ENCODE data around the gene KIF16B. TPM values are rescaled to one million over a fixed set of nuclear protein-coding genes. Genes with fewer than 3 reads are reported as not detected.

Gene KIF16B
- total RNA-seq, 2 experiments from 2014 or later: 8.8 to 8.9 TPM

DNA sequence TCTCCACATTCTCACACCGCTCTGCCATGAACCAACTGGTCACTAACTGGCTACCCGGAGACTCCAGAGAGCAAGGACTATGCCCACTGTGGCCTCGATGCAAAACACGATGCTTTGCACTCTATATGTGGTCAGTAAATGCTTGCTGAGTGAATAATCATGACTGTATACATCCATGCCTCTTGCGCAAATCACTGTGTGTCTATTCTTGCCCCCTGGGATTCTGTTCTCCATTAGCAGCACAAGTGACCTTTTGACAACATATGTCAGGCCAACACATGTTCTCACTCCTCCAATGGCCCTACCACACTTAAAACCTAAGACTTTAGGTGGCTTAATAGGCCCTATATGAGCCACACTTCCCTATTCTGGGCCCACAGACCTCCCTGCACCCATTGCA lies 16.9 kb downstream of the KIF16B start:
- Mint-ChIP-seq H3K36me3 (ENCODE audit: low read depth) (peaks cover 3% of the 10 kb centered on the region), H3K4me3 (no peak overlapping the region), H3K27me3 (no peaks in the 10 kb centered on the region), H3K9me3 (no peaks in the 10 kb centered on the region), H3K27ac (no peak overlapping the region), H3K4me1 (no peaks in the 10 kb centered on the region)
- CTCF ChIA-PET: no interaction called here
- POLR2A ChIA-PET: no interaction called here
- no peak for DNase-seq

DNA sequence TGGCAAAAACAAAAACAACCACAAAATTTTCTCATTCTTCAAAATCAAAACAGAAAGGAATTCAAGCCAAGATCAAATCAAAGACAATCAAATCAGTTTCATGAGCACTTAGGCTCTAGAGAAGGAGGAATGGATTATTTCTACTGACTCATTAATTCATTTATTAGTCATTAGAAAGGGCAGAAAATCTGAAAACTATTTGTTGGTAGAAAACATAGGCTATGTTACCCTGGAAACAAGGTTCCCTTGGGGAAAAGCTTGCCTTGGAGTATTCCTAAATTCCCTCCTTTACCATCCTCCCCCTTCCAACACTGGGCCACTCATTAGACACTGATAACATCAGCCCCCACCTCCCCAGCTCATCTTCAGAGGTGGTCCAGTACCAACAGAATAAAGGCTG lies 17.5 kb downstream of the KIF16B start:
- H3K9me3 Mint-ChIP-seq: no peaks in the 10 kb centered on the region
- ChIA-PET CTCF (no interaction called here), POLR2A (no interaction called here)
- no peaks in the 10 kb centered on the region for H3K4me1 Mint-ChIP-seq
- DNase-seq: no peak
- H3K4me3 Mint-ChIP-seq: no peak overlapping the region
- H3K36me3 Mint-ChIP-seq (ENCODE audit: low read depth): peaks cover 3% of the 10 kb centered on the region
- H3K27ac Mint-ChIP-seq: no peak overlapping the region
- H3K27me3 Mint-ChIP-seq: no peaks in the 10 kb centered on the region

- Mint-ChIP-seq H3K4me1 (no peaks in the 10 kb centered on the region), H3K9me3 (no peaks in the 10 kb centered on the region), H3K27me3 (no peaks in the 10 kb centered on the region), H3K36me3 (ENCODE audit: low read depth) (peaks cover 3% of the 10 kb centered on the region), H3K27ac (no peak overlapping the region), H3K4me3 (no peak overlapping the region)
- DNase-seq: no peak
- POLR2A ChIA-PET: no interaction called here
- CTCF ChIA-PET: no interaction called here
Measured at GRCh38 chr20:16554766-16555543, 18.3 kb downstream of the KIF16B start.

DNA sequence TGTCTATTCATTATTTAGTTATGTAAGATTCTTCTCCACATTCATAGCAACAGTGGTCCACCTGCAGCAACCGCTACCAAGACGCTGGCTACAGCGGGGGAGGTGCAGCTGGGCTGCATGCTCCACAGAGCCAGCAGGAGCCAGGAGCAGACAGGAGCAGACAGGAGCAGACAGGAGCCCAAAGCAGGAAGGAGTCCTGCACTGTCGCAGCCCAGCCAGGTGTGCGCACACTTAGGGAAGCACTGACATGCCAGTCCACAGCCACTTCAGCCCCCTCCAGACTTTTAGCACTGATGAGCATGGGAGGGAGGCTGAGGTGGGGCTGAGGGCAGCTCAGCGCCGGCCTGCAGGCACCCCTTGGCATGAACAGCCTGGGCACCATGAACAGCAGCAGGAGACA lies 19.6 kb downstream of the KIF16B start:
- no peaks in the 10 kb centered on the region for H3K27me3 Mint-ChIP-seq
- no peaks in the 10 kb centered on the region for H3K4me1 Mint-ChIP-seq
- no peak for DNase-seq
- no peak overlapping the region for H3K27ac Mint-ChIP-seq
- CTCF ChIA-PET: no interaction called here
- no peak overlapping the region for H3K4me3 Mint-ChIP-seq
- peaks cover 3% of the 10 kb centered on the region for H3K36me3 Mint-ChIP-seq (ENCODE audit: low read depth)
- no peaks in the 10 kb centered on the region for H3K9me3 Mint-ChIP-seq
- POLR2A ChIA-PET: no interaction called here

DNA sequence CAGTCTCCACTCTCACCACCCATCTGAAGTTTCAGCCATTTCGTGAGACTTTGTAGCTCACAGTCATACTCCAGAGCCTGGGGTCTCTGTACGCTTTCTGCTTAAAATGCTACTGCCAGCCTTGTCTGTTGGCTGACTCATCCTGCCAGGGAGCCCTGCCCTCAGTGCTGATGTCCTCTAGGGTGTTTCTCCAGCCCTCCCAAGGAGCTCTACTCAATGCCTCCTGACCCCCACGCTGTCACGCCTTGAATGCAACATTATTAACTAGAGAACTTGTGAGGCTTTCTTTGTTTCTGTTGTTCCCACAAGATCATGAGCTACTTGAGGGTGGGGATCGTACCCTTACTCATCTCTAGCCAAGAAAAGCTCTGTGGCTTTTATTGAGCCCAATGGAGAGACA lies 20.1 kb downstream of the KIF16B start:
- Mint-ChIP-seq H3K4me3 (no peak overlapping the region), H3K9me3 (no peaks in the 10 kb centered on the region), H3K36me3 (ENCODE audit: low read depth) (peaks cover 3% of the 10 kb centered on the region), H3K27ac (no peak overlapping the region), H3K4me1 (no peaks in the 10 kb centered on the region), H3K27me3 (no peaks in the 10 kb centered on the region)
- no peak for DNase-seq
- CTCF ChIA-PET: interaction anchor here (0.6 kb wide), 1 partner anchor 550 kb away, joined by 3 read pairs; no protein-coding TSS in a partner anchor
- POLR2A ChIA-PET: no interaction called here

DNA sequence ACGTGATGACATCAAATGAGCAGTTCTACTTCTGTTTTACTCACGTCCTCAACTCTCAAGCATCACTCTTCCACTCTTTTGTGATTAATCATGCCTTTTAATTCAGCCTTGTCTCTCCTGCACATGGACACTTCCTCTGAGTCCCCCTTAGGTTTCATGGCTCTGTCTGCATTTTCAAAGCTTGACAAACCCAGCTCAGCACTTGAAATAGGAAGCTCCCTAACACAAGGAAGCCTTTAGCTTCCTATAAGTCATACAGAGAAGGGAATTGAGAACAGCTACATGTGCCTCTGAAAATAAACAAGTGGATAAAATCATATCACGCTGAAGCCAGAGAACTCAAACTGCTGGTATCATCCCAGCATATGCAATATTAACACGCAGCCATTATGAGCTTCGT lies 21.2 kb downstream of the KIF16B start:
- DNase-seq: no peak
- Mint-ChIP-seq H3K9me3 (no peaks in the 10 kb centered on the region), H3K27me3 (no peaks in the 10 kb centered on the region), H3K27ac (no peak overlapping the region), H3K36me3 (ENCODE audit: low read depth) (peaks cover 3% of the 10 kb centered on the region), H3K4me3 (no peak overlapping the region), H3K4me1 (no peaks in the 10 kb centered on the region)
- ChIA-PET CTCF (no interaction called here), POLR2A (no interaction called here)

- Mint-ChIP-seq H3K9me3 (no peaks in the 10 kb centered on the region), H3K27me3 (no peaks in the 10 kb centered on the region), H3K36me3 (ENCODE audit: low read depth) (peaks cover 3% of the 10 kb centered on the region), H3K4me1 (no peaks in the 10 kb centered on the region), H3K27ac (no peak overlapping the region), H3K4me3 (no peak overlapping the region)
- CTCF ChIA-PET: no interaction called here
- POLR2A ChIA-PET: no interaction called here
- no peak for DNase-seq
Measured at GRCh38 chr20:16551607-16552006, 21.6 kb downstream of the KIF16B start.

DNA sequence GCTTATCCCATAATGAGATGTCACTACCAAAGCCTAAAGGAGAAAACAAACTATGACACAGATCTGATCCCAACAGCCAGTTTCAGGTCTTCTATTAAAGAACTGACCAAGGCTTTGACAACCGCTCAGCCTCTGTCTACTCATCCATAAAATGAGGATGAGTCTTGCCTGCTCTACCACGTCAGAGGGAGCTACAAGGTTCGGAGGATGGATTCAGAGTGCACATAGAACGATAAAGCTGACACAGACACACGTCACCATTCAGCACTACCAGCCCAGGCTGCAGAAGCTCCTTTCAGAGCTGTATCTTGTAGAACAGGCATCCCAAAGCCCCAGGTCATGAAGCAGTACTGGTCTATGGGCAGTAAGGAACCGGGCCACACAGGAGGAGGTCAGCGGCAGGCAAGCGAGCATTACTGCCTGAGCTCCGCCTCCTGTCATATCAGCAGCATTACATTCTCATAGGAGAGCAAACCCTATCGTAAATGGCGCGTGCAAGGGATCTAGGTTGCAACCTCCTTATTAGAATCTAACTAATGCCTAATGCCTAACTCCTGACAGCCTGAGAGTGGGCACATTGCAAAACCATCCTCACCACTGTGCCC lies 25.1 kb downstream of the KIF16B start:
- no peak for DNase-seq
- H3K27ac Mint-ChIP-seq: no peak overlapping the region
- H3K27me3 Mint-ChIP-seq: no peaks in the 10 kb centered on the region
- H3K4me3 Mint-ChIP-seq: no peak overlapping the region
- peaks cover 3% of the 10 kb centered on the region for H3K36me3 Mint-ChIP-seq (ENCODE audit: low read depth)
- H3K4me1 Mint-ChIP-seq: no peaks in the 10 kb centered on the region
- H3K9me3 Mint-ChIP-seq: no peaks in the 10 kb centered on the region
- ChIA-PET CTCF (no interaction called here), POLR2A (no interaction called here)

DNA sequence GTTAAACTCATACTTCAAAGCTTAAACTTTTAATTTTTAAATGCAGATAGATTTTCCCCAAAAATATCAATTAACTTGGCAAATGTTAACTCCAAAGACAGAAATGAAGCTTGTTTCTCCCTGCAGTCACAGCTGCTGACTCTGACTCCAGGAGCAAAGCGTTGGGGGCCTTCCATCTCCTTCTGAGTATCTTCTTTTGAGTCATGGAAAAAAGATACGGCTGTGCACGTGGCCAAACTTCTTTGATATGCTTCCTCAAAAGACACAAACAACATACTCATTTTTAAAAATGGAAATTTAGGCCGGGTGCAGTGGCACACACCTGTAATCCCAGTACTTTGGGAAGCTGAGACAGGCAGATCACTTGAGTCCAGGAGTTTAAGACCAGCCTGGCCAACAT lies 28.3 kb downstream of the KIF16B start:
- H3K4me3 Mint-ChIP-seq: no peak overlapping the region
- no peaks in the 10 kb centered on the region for H3K27me3 Mint-ChIP-seq
- no peaks in the 10 kb centered on the region for H3K4me1 Mint-ChIP-seq
- no peak for DNase-seq
- POLR2A ChIA-PET: no interaction called here
- no peak overlapping the region for H3K27ac Mint-ChIP-seq
- CTCF ChIA-PET: no interaction called here
- no peaks in the 10 kb centered on the region for H3K36me3 Mint-ChIP-seq (ENCODE audit: low read depth)
- no peaks in the 10 kb centered on the region for H3K9me3 Mint-ChIP-seq

DNA sequence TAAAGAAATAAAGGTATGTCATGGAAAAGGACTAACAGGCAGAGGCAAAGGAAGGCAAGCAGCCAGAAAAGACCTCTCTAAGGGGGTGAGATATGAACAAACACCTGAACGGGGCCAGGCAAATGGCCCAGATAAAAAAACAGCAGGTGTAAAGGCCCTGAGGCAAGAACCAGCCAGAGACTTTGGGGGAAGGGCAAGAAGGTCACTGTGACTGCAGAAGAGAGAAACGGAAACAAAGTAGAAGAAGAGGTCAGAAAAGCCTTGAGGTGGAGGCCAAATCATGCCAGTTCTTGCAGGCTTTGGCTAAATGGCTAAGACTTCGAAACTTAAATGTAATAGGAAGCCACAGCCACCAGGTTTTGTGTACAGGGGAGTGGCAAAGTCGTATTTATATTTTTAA lies 30.8 kb downstream of the KIF16B start:
- no peak overlapping the region for H3K27ac Mint-ChIP-seq
- CTCF ChIA-PET: no interaction called here

DNA sequence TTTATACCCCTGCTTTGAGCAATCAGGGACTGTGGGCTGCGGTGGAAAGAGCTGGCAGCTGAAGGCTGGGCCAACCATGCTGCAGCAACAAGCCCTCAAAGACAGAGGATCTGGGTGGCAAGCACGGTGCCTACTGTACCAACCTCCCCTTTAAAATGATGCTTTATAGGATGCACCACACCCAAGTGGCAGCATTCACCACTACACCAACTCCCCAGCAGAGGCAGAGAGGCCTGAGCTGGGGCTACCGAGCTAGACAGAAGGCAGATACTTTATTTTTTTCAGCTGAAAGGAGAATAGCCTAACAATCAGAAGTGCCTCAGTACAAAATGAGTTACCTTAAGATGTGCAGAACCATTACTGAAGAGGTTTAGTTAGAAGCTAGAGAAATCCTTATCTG lies 31.4 kb downstream of the KIF16B start:
- DNase-seq: no peak
- H3K4me3 Mint-ChIP-seq: no peak overlapping the region
- POLR2A ChIA-PET: no interaction called here
- CTCF ChIA-PET: no interaction called here
- no peak overlapping the region for H3K27ac Mint-ChIP-seq
- no peaks in the 10 kb centered on the region for H3K27me3 Mint-ChIP-seq
- no peaks in the 10 kb centered on the region for H3K9me3 Mint-ChIP-seq
- H3K36me3 Mint-ChIP-seq (ENCODE audit: low read depth): no peaks in the 10 kb centered on the region
- no peaks in the 10 kb centered on the region for H3K4me1 Mint-ChIP-seq

More for the DNA sequence above, 30.8 kb downstream of the KIF16B start:
- Mint-ChIP-seq H3K4me1 (no peaks in the 10 kb centered on the region), H3K9me3 (no peaks in the 10 kb centered on the region), H3K4me3 (no peak overlapping the region), H3K36me3 (ENCODE audit: low read depth) (no peaks in the 10 kb centered on the region), H3K27me3 (no peaks in the 10 kb centered on the region)
- POLR2A ChIA-PET: no interaction called here
- DNase-seq: no peak

GRCh38 chr20:16541226-16541625 lies 32.0 kb downstream of the KIF16B start:
- no peak overlapping the region for H3K27ac Mint-ChIP-seq
- H3K27me3 Mint-ChIP-seq: no peaks in the 10 kb centered on the region
- H3K9me3 Mint-ChIP-seq: no peaks in the 10 kb centered on the region
- no peak for DNase-seq
- POLR2A ChIA-PET: no interaction called here
- CTCF ChIA-PET: no interaction called here
- H3K4me3 Mint-ChIP-seq: no peak overlapping the region
- H3K36me3 Mint-ChIP-seq (ENCODE audit: low read depth): no peaks in the 10 kb centered on the region
- no peaks in the 10 kb centered on the region for H3K4me1 Mint-ChIP-seq

- Mint-ChIP-seq H3K4me1 (no peaks in the 10 kb centered on the region), H3K9me3 (no peaks in the 10 kb centered on the region), H3K27ac (no peak overlapping the region), H3K36me3 (ENCODE audit: low read depth) (no peaks in the 10 kb centered on the region), H3K27me3 (no peaks in the 10 kb centered on the region), H3K4me3 (no peak overlapping the region)
- CTCF ChIA-PET: no interaction called here
- no peak for DNase-seq
- POLR2A ChIA-PET: no interaction called here
Measured at GRCh38 chr20:16539280-16540021, 33.8 kb downstream of the KIF16B start.

- CTCF ChIA-PET: no interaction called here
- H3K4me1 Mint-ChIP-seq: no peaks in the 10 kb centered on the region
- POLR2A ChIA-PET: no interaction called here
- no peak for DNase-seq
- no peak overlapping the region for H3K27ac Mint-ChIP-seq
- H3K27me3 Mint-ChIP-seq: no peaks in the 10 kb centered on the region
- no peaks in the 10 kb centered on the region for H3K36me3 Mint-ChIP-seq (ENCODE audit: low read depth)
- no peaks in the 10 kb centered on the region for H3K9me3 Mint-ChIP-seq
- no peak overlapping the region for H3K4me3 Mint-ChIP-seq
Measured at GRCh38 chr20:16538779-16539178, 34.5 kb downstream of the KIF16B start.

Data from activated CD4-positive, alpha-beta memory T cell treated with anti-CD3 and anti-CD28 coated beads, Interleukin-2, amount 10 ng/mL, durations not matched to agents 7 days and 5 days (primary cell).